ENCODE measurements around the gene PGAM1. TPM values are rescaled to one million over a fixed set of nuclear protein-coding genes. Genes with fewer than 3 reads are reported as not detected.
A peak's percentile ranks its signal among the peaks of the same experiment; 100 is the strongest.

PGAM1 gene
- total and polyA plus RNA-seq, 9 of the 15 experiments (the other 6 are each of a cell fraction or from before 2014, with no cell fraction given) = 40.3 to 559 (median 269) TPM

GRCh38 chr10:97385565-97385964 is 40.4 kb upstream of the PGAM1 start:
- POLR2A ChIA-PET = no interaction called here
- H3K27ac ChIP-seq (ENCODE audit: extremely low read depth, low read depth, low read length) = no peak overlapping the region
- intact Hi-C loops (cut with micrococcal nuclease) = no loop called here
- H3K27me3 ChIP-seq (ENCODE audit: control insufficient read depth in 2 of 2, insufficient read depth in 2 of 2, low read length in 2 of 2) = no peaks in the 10 kb centered on the region
- peaks cover 0 to 11% of the 10 kb centered on the region in 2 experiments; a peak in 3 of 5 replicates for H3K4me1 ChIP-seq (replicated peaks in 1 of 2; ENCODE audit: control insufficient read depth in 2 of 2, insufficient read depth in 2 of 2, low read length in 2 of 2)
- DNase-seq (ENCODE audit: extremely low read depth in 1 of 4, low spot score in 3 of 4) (no peak), FAIRE-seq (no peak), ATAC-seq (no peak)
- H3K9ac ChIP-seq (ENCODE audit: insufficient read depth in 1 of 2, low read depth in 2 of 2, low read length in 2 of 2) = 0 out of 4 replicates have a peak overlapping the region, but pooled peaks of 1 of the 2 experiments have one; percentile 45
- H3K36me3 ChIP-seq (ENCODE audit: control insufficient read depth, insufficient read depth, low read length) = peaks cover 82% of the 10 kb centered on the region; the same call in 2 of the 3 replicates
- no peak overlapping the region for H3K4me3 ChIP-seq
- WGBS (ENCODE audit: insufficient coverage, low coverage, missing lambda C conversion rate) = 85% methylated on average over 5 of the region's 7 CpGs
- H4K20me1 ChIP-seq (replicated peaks; ENCODE audit: control insufficient read depth, insufficient read depth, low read length) = no peaks in the 10 kb centered on the region
- in situ Hi-C loops (cut with MboI) = no loop called here
- no peak overlapping the region for H2AFZ ChIP-seq (ENCODE audit: low read depth, low read length)
- CTCF ChIA-PET (ENCODE audit: low intra/inter-chr PET ratio) = no interaction called here
- H3K9me3 ChIP-seq (replicated peaks; ENCODE audit: control insufficient read depth, insufficient read depth, low read depth, low read length) = no peaks in the 10 kb centered on the region
- H3K9me1 ChIP-seq (ENCODE audit: control insufficient read depth, insufficient read depth, low read length) = no peaks in the 10 kb centered on the region
- no TSS peak for BruUV-seq (replicated peaks)
- no peaks in the 10 kb centered on the region for H3K79me2 ChIP-seq (ENCODE audit: control insufficient read depth, insufficient read depth, low read length)
- H3K4me2 ChIP-seq (ENCODE audit: insufficient read depth, low read length) = no peak overlapping the region
- TF ChIP-seq SRSF3 (IDR thresholded peaks at IDR 0.05; ENCODE audit: insufficient read depth, low read length) (no peak), HNRNPL (IDR thresholded peaks at IDR 0.05; ENCODE audit: low read depth, low read length) (no peak), ZNF165 (CRISPR knock-in tag; IDR thresholded peaks at IDR 0.05; ENCODE audit: borderline replicate concordance) (no peak), ZNF79 (CRISPR knock-in tag; IDR thresholded peaks at IDR 0.05; ENCODE audit: low read depth) (no peak), ARNT (IDR thresholded peaks at IDR 0.05) (no peak), MAFF (IDR thresholded peaks at IDR 0.05; ENCODE audit: low read length) (no peak), FOXJ2 (tag; IDR thresholded peaks at IDR 0.05) (no peak), CTBP1 (IDR thresholded peaks at IDR 0.05; ENCODE audit: borderline replicate concordance) (no peak), NFIX (CRISPR knock-in tag; IDR thresholded peaks at IDR 0.05; ENCODE audit: low read depth) (no peak), ZNF592 (IDR thresholded peaks at IDR 0.05) (no peak), ZNF212 (CRISPR knock-in tag; IDR thresholded peaks at IDR 0.05) (no peak), POLR3G (IDR thresholded peaks at IDR 0.05; ENCODE audit: extremely low read depth, insufficient read length, insufficient replicate concordance) (no peak), PYGO2 (tag; IDR thresholded peaks at IDR 0.05) (no peak), HNRNPUL1 (IDR thresholded peaks at IDR 0.05; ENCODE audit: low read length) (no peak)
- TF ChIP-seq, protein P1, sequence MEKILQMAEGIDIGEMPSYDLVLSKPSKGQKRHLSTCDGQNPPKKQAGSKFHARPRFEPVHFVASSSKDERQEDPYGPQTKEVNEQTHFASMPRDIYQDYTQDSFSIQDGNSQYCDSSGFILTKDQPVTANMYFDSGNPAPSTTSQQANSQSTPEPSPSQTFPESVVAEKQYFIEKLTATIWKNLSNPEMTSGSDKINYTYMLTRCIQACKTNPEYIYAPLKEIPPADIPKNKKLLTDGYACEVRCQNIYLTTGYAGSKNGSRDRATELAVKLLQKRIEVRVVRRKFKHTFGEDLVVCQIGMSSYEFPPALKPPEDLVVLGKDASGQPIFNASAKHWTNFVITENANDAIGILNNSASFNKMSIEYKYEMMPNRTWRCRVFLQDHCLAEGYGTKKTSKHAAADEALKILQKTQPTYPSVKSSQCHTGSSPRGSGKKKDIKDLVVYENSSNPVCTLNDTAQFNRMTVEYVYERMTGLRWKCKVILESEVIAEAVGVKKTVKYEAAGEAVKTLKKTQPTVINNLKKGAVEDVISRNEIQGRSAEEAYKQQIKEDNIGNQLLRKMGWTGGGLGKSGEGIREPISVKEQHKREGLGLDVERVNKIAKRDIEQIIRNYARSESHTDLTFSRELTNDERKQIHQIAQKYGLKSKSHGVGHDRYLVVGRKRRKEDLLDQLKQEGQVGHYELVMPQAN (IDR thresholded peaks at IDR 0.05; ENCODE audit: borderline replicate concordance) = no peak
- TF ChIP-seq, protein P2, sequence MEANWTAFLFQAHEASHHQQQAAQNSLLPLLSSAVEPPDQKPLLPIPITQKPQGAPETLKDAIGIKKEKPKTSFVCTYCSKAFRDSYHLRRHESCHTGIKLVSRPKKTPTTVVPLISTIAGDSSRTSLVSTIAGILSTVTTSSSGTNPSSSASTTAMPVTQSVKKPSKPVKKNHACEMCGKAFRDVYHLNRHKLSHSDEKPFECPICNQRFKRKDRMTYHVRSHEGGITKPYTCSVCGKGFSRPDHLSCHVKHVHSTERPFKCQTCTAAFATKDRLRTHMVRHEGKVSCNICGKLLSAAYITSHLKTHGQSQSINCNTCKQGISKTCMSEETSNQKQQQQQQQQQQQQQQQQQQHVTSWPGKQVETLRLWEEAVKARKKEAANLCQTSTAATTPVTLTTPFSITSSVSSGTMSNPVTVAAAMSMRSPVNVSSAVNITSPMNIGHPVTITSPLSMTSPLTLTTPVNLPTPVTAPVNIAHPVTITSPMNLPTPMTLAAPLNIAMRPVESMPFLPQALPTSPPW (CRISPR knock-in tag; IDR thresholded peaks at IDR 0.05) = no peak

Data from K562 (cell line).